ENCODE results near the gene C17orf50.

Gene C17orf50

DNA sequence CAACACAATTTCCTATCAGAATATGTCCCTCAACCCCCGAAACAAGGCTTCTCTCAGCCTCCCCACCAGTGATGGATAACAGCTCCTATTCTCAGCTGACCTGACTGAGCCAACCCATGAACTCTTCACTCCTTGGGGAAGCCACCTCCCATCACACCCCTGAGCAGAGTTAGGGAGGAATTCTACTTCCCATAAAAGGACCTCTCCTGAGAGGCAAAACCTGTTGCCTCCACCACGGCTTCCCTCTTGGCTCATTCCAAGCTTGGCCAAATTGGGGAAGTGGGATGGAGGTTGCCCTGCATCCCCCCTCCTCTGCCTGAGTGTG, 34.9 kb upstream of the C17orf50 start:
- H3K4me3 ChIP-seq (ENCODE audit: severe bottlenecking), result no peak overlapping the region
- H3K9me3 ChIP-seq (ENCODE audit: severe bottlenecking), result no peaks in the 10 kb centered on the region
- H3K27ac ChIP-seq (ENCODE audit: poor library complexity, severe bottlenecking), result no peak overlapping the region
- H3K36me3 ChIP-seq (ENCODE audit: low read depth), result peaks cover 44% of the 10 kb centered on the region
- no peak for TF ChIP-seq CTCF (IDR thresholded peaks at IDR 0.05; ENCODE audit: poor library complexity, severe bottlenecking)
- H3K27me3 ChIP-seq (ENCODE audit: insufficient read depth, poor library complexity, severe bottlenecking), result no peaks in the 10 kb centered on the region
- 0 out of 3 replicates have a peak, but pooled peaks have one; percentile 18 for ATAC-seq (ENCODE audit: low read depth)
- no peak for DNase-seq (ENCODE audit: low spot score)
- no peaks in the 10 kb centered on the region for H3K4me1 ChIP-seq (ENCODE audit: insufficient read depth, poor library complexity, severe bottlenecking)

DNA sequence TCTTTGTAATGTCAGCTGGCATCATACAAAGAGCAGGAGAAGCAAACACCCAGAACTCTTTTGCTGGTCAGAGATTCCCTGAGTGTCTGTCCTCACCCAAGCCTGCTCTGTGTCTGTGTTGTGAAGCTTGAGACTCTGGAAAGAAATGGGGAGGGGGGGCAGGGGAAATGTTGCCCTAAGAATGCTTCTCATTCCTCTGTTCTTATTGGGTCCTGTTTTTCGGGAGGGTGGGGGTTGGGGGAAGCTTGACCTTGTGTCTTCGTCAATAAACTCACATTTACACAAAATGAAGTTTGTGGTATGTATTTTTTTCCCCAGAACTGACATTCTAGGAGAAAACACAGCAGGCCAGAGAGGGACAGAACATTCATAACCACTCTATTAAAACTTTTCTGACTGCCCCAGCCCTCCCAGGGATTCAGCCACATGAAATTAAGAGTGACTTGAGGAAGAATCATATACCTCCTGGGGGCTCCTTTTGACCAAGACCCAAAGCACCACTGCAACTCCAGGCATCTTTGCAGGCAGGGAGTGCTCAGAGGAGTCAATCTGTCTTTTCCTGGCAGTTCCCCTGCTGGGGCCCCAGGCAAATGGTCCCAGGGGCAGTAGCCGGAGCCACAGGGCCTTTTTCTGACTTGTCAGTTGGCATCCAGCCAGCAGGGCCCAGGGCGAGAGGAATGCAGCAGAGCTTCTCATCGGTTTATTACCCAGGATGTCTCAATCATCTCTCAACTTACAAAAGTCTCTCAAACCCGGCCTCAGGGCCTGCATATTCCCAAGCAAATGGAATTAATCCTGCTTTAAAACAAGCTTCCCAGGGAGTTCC, 34.3 kb upstream of the C17orf50 start:
- peaks cover 41% of the 10 kb centered on the region for H3K36me3 ChIP-seq (ENCODE audit: low read depth)
- no peaks in the 10 kb centered on the region for H3K27me3 ChIP-seq (ENCODE audit: insufficient read depth, poor library complexity, severe bottlenecking)
- ATAC-seq (ENCODE audit: low read depth), result peak; percentile 64
- no peaks in the 10 kb centered on the region for H3K9me3 ChIP-seq (ENCODE audit: severe bottlenecking)
- H3K4me1 ChIP-seq (ENCODE audit: insufficient read depth, poor library complexity, severe bottlenecking), result no peaks in the 10 kb centered on the region
- no peak overlapping the region for H3K4me3 ChIP-seq (ENCODE audit: severe bottlenecking)
- H3K27ac ChIP-seq (ENCODE audit: poor library complexity, severe bottlenecking), result peak overlapping the region; percentile 12
- TF ChIP-seq CTCF (IDR thresholded peaks at IDR 0.05; ENCODE audit: poor library complexity, severe bottlenecking), result no peak
- no peak for DNase-seq (ENCODE audit: low spot score)

- H3K27me3 ChIP-seq (ENCODE audit: insufficient read depth, poor library complexity, severe bottlenecking), result no peaks in the 10 kb centered on the region
- peak overlapping the region; percentile 12 for H3K27ac ChIP-seq (ENCODE audit: poor library complexity, severe bottlenecking)
- DNase-seq (ENCODE audit: low spot score), result no peak
- ATAC-seq (ENCODE audit: low read depth), result no peak
- TF ChIP-seq CTCF (IDR thresholded peaks at IDR 0.05; ENCODE audit: poor library complexity, severe bottlenecking), result no peak
- H3K4me1 ChIP-seq (ENCODE audit: insufficient read depth, poor library complexity, severe bottlenecking), result no peaks in the 10 kb centered on the region
- H3K4me3 ChIP-seq (ENCODE audit: severe bottlenecking), result no peak overlapping the region
- peaks cover 34% of the 10 kb centered on the region for H3K36me3 ChIP-seq (ENCODE audit: low read depth)
- no peaks in the 10 kb centered on the region for H3K9me3 ChIP-seq (ENCODE audit: severe bottlenecking)
These were observed 33.7 kb upstream of the C17orf50 start for GRCh38 chr17:35726953-35727460.

DNA sequence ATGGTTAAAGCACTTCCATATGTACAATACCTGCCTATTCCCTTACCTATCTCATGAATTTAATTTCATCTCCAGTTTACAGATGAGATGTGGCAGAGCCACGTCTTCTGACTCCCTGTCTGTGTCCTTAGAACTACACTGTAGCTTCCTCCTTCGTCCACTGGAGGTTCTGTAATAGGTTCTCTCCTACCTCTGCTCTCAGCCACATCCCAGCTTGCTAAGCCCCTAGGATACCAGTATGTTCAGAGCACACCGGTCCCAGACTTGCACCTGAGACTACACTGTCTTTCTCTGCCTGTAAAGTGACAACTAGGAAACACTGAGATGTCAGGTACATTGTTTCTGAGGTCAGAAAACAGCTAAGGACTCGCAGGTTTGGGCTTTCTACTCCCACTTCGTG, 33.1 kb upstream of the C17orf50 start:
- Histone ChIP-seq H3K4me1 (ENCODE audit: insufficient read depth, poor library complexity, severe bottlenecking) (no peaks in the 10 kb centered on the region), H3K36me3 (ENCODE audit: low read depth) (peaks cover 28% of the 10 kb centered on the region), H3K4me3 (ENCODE audit: severe bottlenecking) (no peak overlapping the region), H3K27me3 (ENCODE audit: insufficient read depth, poor library complexity, severe bottlenecking) (no peaks in the 10 kb centered on the region), H3K9me3 (ENCODE audit: severe bottlenecking) (no peaks in the 10 kb centered on the region), H3K27ac (ENCODE audit: poor library complexity, severe bottlenecking) (no peak overlapping the region)
- TF ChIP-seq CTCF (IDR thresholded peaks at IDR 0.05; ENCODE audit: poor library complexity, severe bottlenecking), result no peak
- DNase-seq (ENCODE audit: low spot score) (no peak), ATAC-seq (ENCODE audit: low read depth) (no peak)

DNA sequence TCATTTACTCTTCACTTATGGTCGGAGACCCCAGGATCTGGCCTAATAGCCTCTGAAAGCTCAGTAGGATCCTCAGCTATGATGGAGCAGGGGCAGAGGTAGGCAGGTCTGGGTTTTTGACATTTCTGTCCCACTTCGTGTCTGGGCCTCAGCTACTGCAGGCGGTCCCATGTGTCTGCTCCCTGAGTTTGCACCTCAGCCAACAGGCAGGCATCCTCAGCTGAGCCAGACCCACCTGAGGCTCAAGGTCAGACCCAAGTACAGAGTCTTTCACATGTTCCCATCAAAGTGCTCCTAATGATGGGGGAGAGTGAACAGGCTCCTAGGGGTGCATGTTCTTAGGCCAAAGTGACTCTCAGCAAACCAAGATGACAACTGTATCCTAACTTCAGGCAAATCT, 32.1 kb upstream of the C17orf50 start:
- H3K27ac ChIP-seq (ENCODE audit: poor library complexity, severe bottlenecking), result no peak overlapping the region
- no peaks in the 10 kb centered on the region for H3K27me3 ChIP-seq (ENCODE audit: insufficient read depth, poor library complexity, severe bottlenecking)
- ATAC-seq (ENCODE audit: low read depth) (no peak), DNase-seq (ENCODE audit: low spot score) (no peak)
- peaks cover 18% of the 10 kb centered on the region for H3K36me3 ChIP-seq (ENCODE audit: low read depth)
- H3K9me3 ChIP-seq (ENCODE audit: severe bottlenecking), result no peaks in the 10 kb centered on the region
- no peaks in the 10 kb centered on the region for H3K4me1 ChIP-seq (ENCODE audit: insufficient read depth, poor library complexity, severe bottlenecking)
- TF ChIP-seq CTCF (IDR thresholded peaks at IDR 0.05; ENCODE audit: poor library complexity, severe bottlenecking), result no peak
- H3K4me3 ChIP-seq (ENCODE audit: severe bottlenecking), result no peak overlapping the region
